NCI-H1105 treated with DMSO at 0.1 percent for 48 hours (cell line): ENCODE results near the gene VWCE.
"Not testable (repeated sequence)": the region's sequence is repeated elsewhere in the genome, so short reads cannot be mapped to it uniquely, and the experiment has no call there.

Experiments
- DNase-seq: peaks from one replicate; lab custom pipeline; 2025; lab: John Stamatoyannopoulos, UW

Gene VWCE

GRCh38 chr11:61252332-61252731 lies 42.8 kb downstream of the VWCE start:
- not testable (repeated sequence) for DNase-seq

GRCh38 chr11:61250796-61251765 lies 44.0 kb downstream of the VWCE start:
- not testable (repeated sequence) for DNase-seq

GRCh38 chr11:61249201-61249600 lies 45.9 kb downstream of the VWCE start:
- not testable (repeated sequence) for DNase-seq

- not testable (repeated sequence) for DNase-seq
Measured at GRCh38 chr11:61248071-61248470, 47.0 kb downstream of the VWCE start.

- not testable (repeated sequence) for DNase-seq
Measured at GRCh38 chr11:61245284-61245964, 49.7 kb downstream of the VWCE start.

- DNase-seq = not testable (repeated sequence)
Measured at GRCh38 chr11:61241526-61241925, 53.6 kb downstream of the VWCE start.

GRCh38 chr11:61240875-61241274 lies 54.2 kb downstream of the VWCE start, which contains the start of gene PGA5:
Gene PGA5, plus strand, starts transcription at chr11:61241175. Its CDS starts 52 bp downstream, at chr11:61241227.
- DNase-seq = not testable (repeated sequence)

- not testable (repeated sequence) for DNase-seq
Measured at GRCh38 chr11:61240288-61240687, 54.8 kb downstream of the VWCE start.

- not testable (repeated sequence) for DNase-seq
Measured at GRCh38 chr11:61237130-61237529, 58.0 kb downstream of the VWCE start.

GRCh38 chr11:61232548-61233145 lies 62.5 kb downstream of the VWCE start:
- not testable (repeated sequence) for DNase-seq

- DNase-seq = not testable (repeated sequence)
Measured at GRCh38 chr11:61231585-61231984, 63.5 kb downstream of the VWCE start.

- not testable (repeated sequence) for DNase-seq
Measured at GRCh38 chr11:61231033-61231432, 64.1 kb downstream of the VWCE start.

GRCh38 chr11:61229458-61229857 lies 65.7 kb downstream of the VWCE start:
- not testable (repeated sequence) for DNase-seq

GRCh38 chr11:61226457-61227137 lies 68.5 kb downstream of the VWCE start:
- not testable (repeated sequence) for DNase-seq

GRCh38 chr11:61222692-61223091 lies 72.4 kb downstream of the VWCE start:
- not testable (repeated sequence) for DNase-seq

- not testable (repeated sequence) for DNase-seq
Measured at GRCh38 chr11:61222047-61222446, 73.1 kb downstream of the VWCE start, which contains the start of gene PGA4. Gene PGA4, plus strand, starts transcription at chr11:61222347. Its CDS starts 54 bp downstream, at chr11:61222401.

- DNase-seq = not testable (repeated sequence)
Measured at GRCh38 chr11:61219016-61219415, 76.1 kb downstream of the VWCE start.

- DNase-seq = not testable (repeated sequence)
Measured at GRCh38 chr11:61218306-61218705, 76.8 kb downstream of the VWCE start.

GRCh38 chr11:61213711-61214324 lies 81.3 kb downstream of the VWCE start:
- not testable (repeated sequence) for DNase-seq

- not testable (repeated sequence) for DNase-seq
Measured at GRCh38 chr11:61212202-61212601, 82.9 kb downstream of the VWCE start.
